IMR-90 (cell line): ENCODE data around the gene NEO1. TPM values are rescaled to one million over a fixed set of nuclear protein-coding genes. Genes with fewer than 3 reads are reported as not detected.

Experiments
- ATAC-seq: fragments of 200-7000 bp; cut with Tn5 transposase; 2 replicates; pipeline ENCODE4 v1.9.1; 2020; ENCODE audit warnings: low read depth, mild to moderate bottlenecking, moderate library complexity
- BruUV-seq: library from RNA; stranded (reverse); fragments of 400-500 nt; replicated peaks from 2 replicates; lab custom pipeline; 2021; lab: Mats Ljungman, UMichigan
- CTCF ChIA-PET: fragments of 300-600 bp; formaldehyde crosslinking; extraction: SDS; loops from one replicate; lab custom pipeline; 2021; ENCODE audit warnings: antibody characterized with exemption; lab: Yijun Ruan, JAX
- POLR2A ChIA-PET: fragments of 300-600 bp; sonication (Branson Sonifier 250); formaldehyde crosslinking; loops from one replicate; lab custom pipeline; 2022; ENCODE audit warnings: antibody characterized with exemption; ENCODE audit not compliant: unreplicated experiment; lab: Charles Lee
- DNase-seq: peaks from one replicate; pipeline ENCODE4 v3.0.0; 2013
- H2AFZ ChIP-seq: replicated peaks from 2 replicates; pipeline ENCODE3; 2013; ENCODE audit warnings: low read length, mild to moderate bottlenecking; ENCODE audit not compliant: poor library complexity
- H2AK5ac ChIP-seq: 2 replicates; pipeline ENCODE4 v1.6.1; 2013; ENCODE audit warnings: low read depth, low read length, inconsistent platforms
- H2AK9ac ChIP-seq: replicated peaks from 2 replicates; pipeline ENCODE3; 2013; ENCODE audit warnings: mild to moderate bottlenecking, low read depth, low read length, moderate library complexity; ENCODE audit not compliant: poor library complexity
- H2BK120ac ChIP-seq: 2 replicates; pipeline ENCODE4 v1.6.1; 2013; ENCODE audit warnings: low read depth, low read length, inconsistent platforms
- H2BK15ac ChIP-seq: 3 replicates; pipeline ENCODE4 v1.6.1; 2013; ENCODE audit warnings: low read depth, low read length, inconsistent platforms
- H2BK20ac ChIP-seq: 2 replicates; pipeline ENCODE4 v1.6.1; 2013; ENCODE audit warnings: low read depth, mild to moderate bottlenecking, inconsistent platforms, low read length, moderate library complexity
- H2BK5ac ChIP-seq: 2 replicates; pipeline ENCODE4 v1.6.1; 2013; ENCODE audit warnings: mild to moderate bottlenecking, low read depth, low read length, inconsistent platforms; ENCODE audit not compliant: poor library complexity, severe bottlenecking
- H3K14ac ChIP-seq: replicated peaks from 2 replicates; pipeline ENCODE4 v1.6.1; 2013; ENCODE audit warnings: low read depth, low read length, inconsistent platforms
- H3K18ac ChIP-seq: 2 replicates; pipeline ENCODE4 v1.6.1; 2013; ENCODE audit warnings: low read depth, low read length, control low read depth
- H3K23ac ChIP-seq: 2 replicates; pipeline ENCODE4 v1.6.1; 2013; ENCODE audit warnings: low read depth, low read length, inconsistent platforms
- H3K27ac ChIP-seq: 2 replicates; pipeline ENCODE4 v1.5.1; 2013; ENCODE audit warnings: mild to moderate bottlenecking, control low read depth, low read length; ENCODE audit not compliant: insufficient read depth
- H3K27me3 ChIP-seq: 2 replicates; pipeline ENCODE4 v1.6.1; 2013; ENCODE audit warnings: low read length; ENCODE audit not compliant: control insufficient read depth, insufficient read depth
- H3K36me3 ChIP-seq: 2 replicates; pipeline ENCODE4 v1.6.1; 2013; ENCODE audit warnings: low read length, mixed read lengths; ENCODE audit not compliant: control insufficient read depth, insufficient read depth
- H3K4ac ChIP-seq: 2 replicates; pipeline ENCODE4 v1.6.1; 2013; ENCODE audit warnings: low read depth, low read length, inconsistent platforms
- H3K4me1 ChIP-seq: 2 replicates; pipeline ENCODE4 v1.6.1; 2013; ENCODE audit warnings: low read length, mixed read lengths; ENCODE audit not compliant: control insufficient read depth, insufficient read depth
- H3K4me2 ChIP-seq: 2 replicates; pipeline ENCODE4 v1.6.1; 2013; ENCODE audit warnings: low read depth, mild to moderate bottlenecking, control low read depth, low read length, moderate library complexity
- H3K4me3 ChIP-seq: 2 replicates; pipeline ENCODE4 v1.5.1; 2013; ENCODE audit warnings: low read depth, mild to moderate bottlenecking, control low read depth, low read length, moderate library complexity; ENCODE audit not compliant: insufficient read depth
- H3K56ac ChIP-seq: 2 replicates; pipeline ENCODE4 v1.6.1; 2013; ENCODE audit warnings: low read length, inconsistent platforms; ENCODE audit not compliant: insufficient read depth; ENCODE audit errors: extremely low read depth
- H3K79me1 ChIP-seq, 2 experiments: 2 replicates each; pipeline ENCODE4 v1.6.1; 2013; ENCODE audit warnings: low read length in 2 of 2, inconsistent platforms in 1 of 2, low read depth in 1 of 2
- H3K9ac ChIP-seq: 2 replicates; pipeline ENCODE4 v1.6.1; 2013; ENCODE audit warnings: low read depth, low read length, control low read depth
- H3K9me1 ChIP-seq: 2 replicates; pipeline ENCODE4 v1.6.1; 2013; ENCODE audit warnings: low read length, inconsistent platforms; ENCODE audit not compliant: insufficient read depth
- H3K9me3 ChIP-seq: 2 replicates; pipeline ENCODE4 v1.6.1; 2013; ENCODE audit warnings: low read length; ENCODE audit not compliant: control insufficient read depth, insufficient read depth
- H4K20me1 ChIP-seq: 2 replicates; pipeline ENCODE4 v1.6.1; 2013; ENCODE audit warnings: low read length, inconsistent platforms; ENCODE audit not compliant: insufficient read depth
- H4K5ac ChIP-seq: 2 replicates; pipeline ENCODE4 v1.6.1; 2013; ENCODE audit warnings: mild to moderate bottlenecking, low read depth, low read length, control low read depth
- H4K8ac ChIP-seq, 2 experiments: 2 replicates each; pipeline ENCODE4 v1.6.1; 2013; ENCODE audit warnings: low read depth in 2 of 2, low read length in 2 of 2, control low read depth in 1 of 2, inconsistent platforms in 1 of 2
- H4K91ac ChIP-seq: 2 replicates; pipeline ENCODE4 v1.6.1; 2013; ENCODE audit warnings: low read depth, low read length, inconsistent platforms; ENCODE audit not compliant: insufficient read depth
- CHD1 ChIP-seq: IDR thresholded peaks from 2 replicates; pipeline ENCODE4 v1.6.1; 2012; ENCODE audit warnings: low read depth, low read length, improper control_type of control experiment
- MAFK ChIP-seq: IDR thresholded peaks from 2 replicates; pipeline ENCODE4 v1.6.1; 2012; ENCODE audit warnings: low read depth, low read length, improper control_type of control experiment
- MAZ ChIP-seq: IDR thresholded peaks from 2 replicates; pipeline ENCODE4 v1.6.1; 2012; ENCODE audit warnings: low read depth, mild to moderate bottlenecking, low read length, improper control_type of control experiment, moderate library complexity, borderline replicate concordance
- MXI1 ChIP-seq: IDR thresholded peaks from 2 replicates; pipeline ENCODE4 v1.6.1; 2012; ENCODE audit warnings: low read depth, mild to moderate bottlenecking, low read length, moderate library complexity, borderline replicate concordance
- POLR2A ChIP-seq: IDR thresholded peaks from 2 replicates; pipeline ENCODE4 v1.6.1; 2012; ENCODE audit warnings: mild to moderate bottlenecking, low read depth, low read length
- RAD21 ChIP-seq: IDR thresholded peaks from 2 replicates; pipeline ENCODE4 v1.6.1; 2012; ENCODE audit warnings: low read length, improper control_type of control experiment
- RFX5 ChIP-seq: IDR thresholded peaks from 2 replicates; pipeline ENCODE4 v1.8.0; 2012; ENCODE audit warnings: low read depth, mild to moderate bottlenecking, low read length, moderate library complexity
- SMC3 ChIP-seq: fragments of 150-350 bp; IDR thresholded peaks from 2 replicates; pipeline ENCODE4 v1.6.1; 2016; ENCODE audit warnings: low read depth, mild to moderate bottlenecking, antibody characterized with exemption, low read length, moderate library complexity
- WGBS, 2 experiments: methylation state at CpG; one replicate each; pipeline versions ENCODE4 v1.1.5 to v1.1.7; 2013; ENCODE audit warnings: missing lambda C conversion rate in 2 of 2; ENCODE audit not compliant: insufficient read length in 1 of 2; ENCODE audit errors: extremely low coverage in 2 of 2; 5-methylcytosine and 5-hydroxymethylcytosine counted together
- dilution Hi-C: fragments of 300-500 bp; cut with HindIII; formaldehyde crosslinking; loops from one replicate; pipeline ENCODE4 v1.14.3; 2018; ENCODE audit warnings: low sequenced_read_pairs; ENCODE audit not compliant: unreplicated experiment
- in situ Hi-C: fragments of 300-500 bp; cut with MboI; formaldehyde crosslinking; loops from 3 replicates; pipeline ENCODE4 v1.14.3; 2019; ENCODE audit warnings: low sequenced_read_pairs, inconsistent platforms, mixed read lengths
- intact Hi-C: fragments of 100-400 bp; cut with micrococcal nuclease; formaldehyde crosslinking; loops from 2 replicates; pipeline ENCODE4 v1.10.0; 2022
- polyA plus RNA-seq, 3 experiments: library from polyadenylated mRNA; depleted of rRNA; stranded (reverse); fragments of >200 nt; gene quantifications; 2 replicates each; pipeline ENCODE4 v1.2.3, GENCODE V29; 2012; ENCODE audit warnings: low replicate concordance in 1 of 3
- total RNA-seq: library from RNA; depleted of rRNA; stranded (reverse); fragments of >200 nt; gene quantifications from 2 replicates; pipeline ENCODE4 v1.2.3, GENCODE V29; 2012

The NEO1 gene
- total and polyA plus RNA-seq, 2 of the 4 experiments (the other 2 are of a cell fraction), result 16.3 to 18.5 TPM

GRCh38 chr15:73028831-73029451, 23.3 kb upstream of the NEO1 start:
- intact Hi-C loops, result no loop called here
- H2AK5ac ChIP-seq, result no peak overlapping the region

More at GRCh38 chr15:73028831-73029451, 23.3 kb upstream of the NEO1 start:
- H3K4ac ChIP-seq, result no peak overlapping the region
- dilution Hi-C loops, result no loop called here
- H3K23ac ChIP-seq, result no peak overlapping the region
- TF ChIP-seq SMC3, result no peak
- no peak for TF ChIP-seq RFX5
- no peak for TF ChIP-seq MXI1
- TF ChIP-seq MAFK, result peak; percentile 73
- TF ChIP-seq MAZ, result no peak
- no peak for TF ChIP-seq POLR2A
- TF ChIP-seq CHD1, result no peak
- no peak for TF ChIP-seq RAD21
- ATAC-seq (no peak), DNase-seq (no peak)
- no peaks in the 10 kb centered on the region for H3K9me1 ChIP-seq
- H2BK5ac ChIP-seq, result no peak overlapping the region
- no peak overlapping the region for H4K91ac ChIP-seq
- POLR2A ChIA-PET, result no interaction called here
- no peak overlapping the region; the same call in 1 of the 2 replicates for H2BK20ac ChIP-seq
- H3K18ac ChIP-seq, result no peak overlapping the region
- H3K4me3 ChIP-seq, result no peak overlapping the region
- H4K5ac ChIP-seq, result peak overlapping the region; percentile 21; the same call in 1 of the 2 replicates
- no peak overlapping the region for H3K56ac ChIP-seq
- CTCF ChIA-PET, result interaction anchor here (0.9 kb wide), 1 partner anchor 13 kb away, joined by 3 read pairs; no protein-coding TSS in a partner anchor
- peaks cover 15% of the 10 kb centered on the region for H3K27me3 ChIP-seq
- in situ Hi-C loops, result no loop called here
- H3K9me3 ChIP-seq, result no peaks in the 10 kb centered on the region
- no peak overlapping the region for H3K14ac ChIP-seq
- no peak overlapping the region for H2AFZ ChIP-seq
- no peaks in the 10 kb centered on the region for H4K20me1 ChIP-seq
- H3K4me1 ChIP-seq, result peaks cover 5% of the 10 kb centered on the region
- no peaks in the 10 kb centered on the region for H3K36me3 ChIP-seq
- H2AK9ac ChIP-seq, result no peak overlapping the region
- peak overlapping the region; percentile 35; the same call in 1 of the 2 replicates for H3K4me2 ChIP-seq
- no peak overlapping the region for H3K27ac ChIP-seq
- H2BK120ac ChIP-seq, result no peak overlapping the region
- peak overlapping the region in 1 of 2 experiments; percentile 29; a peak in 1 of 4 replicates for H4K8ac ChIP-seq
- WGBS, 2 experiments, result 38% methylated on average over 1 of the region's 7 CpGs; no CpG with 5 or more reads in 1 of the 2 experiments
- BruUV-seq, result no TSS peak
- H3K9ac ChIP-seq, result no peak overlapping the region
- no peak overlapping the region for H2BK15ac ChIP-seq
- H3K79me1 ChIP-seq, result no peaks in the 10 kb centered on the region
